GM04503 (cell line): Measurements from ENCODE around the gene INTS7.
"Not testable (repeated sequence)": the region's sequence is repeated elsewhere in the genome, so short reads cannot be mapped to it uniquely, and the experiment has no call there.

ENCODE experiments used
- DNase-seq: peaks from one replicate; pipeline ENCODE4 v3.0.0-alpha.2; 2012; ENCODE audit warnings: low read depth

INTS7 gene

DNA sequence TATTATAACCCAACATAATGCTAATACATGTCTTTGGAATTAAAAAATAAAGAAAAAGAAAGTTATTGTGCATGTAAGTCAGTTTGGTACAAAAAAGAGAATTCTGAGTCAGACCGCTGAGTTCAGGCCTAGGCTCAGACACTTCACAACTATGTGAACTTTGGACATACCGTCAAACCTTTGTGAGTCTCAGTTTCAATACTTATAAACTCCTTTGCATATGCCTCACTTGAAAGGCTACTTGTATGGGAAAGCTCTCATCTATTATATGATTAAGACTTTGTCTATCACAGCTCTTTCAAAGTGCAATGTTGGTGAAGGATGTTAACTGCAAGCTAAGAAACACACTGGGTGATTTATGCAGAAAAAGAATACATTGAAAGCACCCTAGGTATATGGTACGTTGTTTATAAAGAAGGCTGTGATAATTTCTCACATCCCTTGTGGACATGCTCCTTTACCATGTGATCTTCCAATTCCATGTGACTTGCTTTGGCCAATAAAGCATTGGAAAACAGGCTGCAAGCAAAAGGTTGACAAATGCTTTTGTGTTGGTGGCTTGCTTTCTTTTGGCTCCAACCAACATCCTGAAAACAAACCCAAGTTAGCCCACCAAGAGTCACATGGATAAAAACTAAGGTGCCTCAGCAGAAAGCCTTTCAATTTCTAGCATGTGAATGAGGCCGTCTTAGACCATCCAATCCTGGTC lies 49.6 kb downstream of the INTS7 start:
- no peak for DNase-seq

DNA sequence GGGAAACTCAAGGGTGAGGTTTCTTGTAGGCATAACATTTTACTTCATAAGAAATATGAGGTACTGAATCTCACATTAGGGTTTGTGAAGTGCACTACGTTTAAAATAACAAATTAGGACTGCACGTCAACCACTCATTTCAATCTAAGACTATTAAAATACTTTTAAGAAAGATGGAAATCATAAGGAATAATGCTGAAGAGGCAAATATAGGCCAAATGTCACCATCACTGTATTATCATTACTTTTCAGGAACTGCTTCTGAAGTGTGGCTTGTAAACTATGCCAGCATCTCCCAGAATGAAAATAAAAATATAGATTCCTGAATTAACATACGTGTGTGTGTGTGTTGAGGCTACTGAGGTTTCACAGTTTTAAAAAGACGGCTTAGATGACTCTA lies 56.8 kb downstream of the INTS7 start:
- DNase-seq, result no peak

DNA sequence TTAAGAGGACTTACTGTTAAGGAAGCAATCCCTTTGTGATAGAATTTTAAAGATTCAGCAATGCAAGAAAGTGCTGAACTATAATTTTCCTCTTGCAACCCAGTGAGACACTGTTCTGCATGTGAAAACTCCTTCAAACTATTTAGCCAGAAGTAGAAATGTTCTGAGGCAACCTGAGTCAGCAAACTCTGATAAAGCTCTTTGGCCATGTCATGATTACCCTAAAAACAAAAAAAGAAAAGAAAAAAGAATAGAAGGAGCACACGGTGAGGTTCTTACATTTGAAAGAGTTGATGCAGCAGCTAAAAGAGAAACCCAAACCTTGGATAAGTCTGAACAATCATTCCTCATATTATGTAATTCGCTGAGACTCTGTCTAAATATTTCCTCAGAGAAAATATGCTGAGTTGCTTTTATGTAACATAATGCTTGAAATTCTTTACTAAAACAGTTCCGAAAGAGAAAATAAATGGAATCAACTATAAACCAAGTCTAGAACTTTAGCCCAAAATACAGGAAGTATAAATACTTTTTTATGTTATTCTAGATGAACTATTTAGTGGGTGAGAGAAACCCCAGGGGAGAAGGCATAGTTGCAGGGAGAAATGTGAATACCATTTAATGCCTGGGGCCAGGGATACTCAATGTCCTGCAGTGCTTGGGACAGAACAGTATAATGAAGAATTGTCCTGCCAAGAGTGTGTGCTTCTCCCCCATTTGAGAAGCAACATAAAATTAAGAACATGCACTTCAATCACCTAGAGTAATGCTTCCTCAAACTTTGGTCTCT lies 60.0 kb downstream of the INTS7 start:
- DNase-seq, result peak; percentile 8

DNA sequence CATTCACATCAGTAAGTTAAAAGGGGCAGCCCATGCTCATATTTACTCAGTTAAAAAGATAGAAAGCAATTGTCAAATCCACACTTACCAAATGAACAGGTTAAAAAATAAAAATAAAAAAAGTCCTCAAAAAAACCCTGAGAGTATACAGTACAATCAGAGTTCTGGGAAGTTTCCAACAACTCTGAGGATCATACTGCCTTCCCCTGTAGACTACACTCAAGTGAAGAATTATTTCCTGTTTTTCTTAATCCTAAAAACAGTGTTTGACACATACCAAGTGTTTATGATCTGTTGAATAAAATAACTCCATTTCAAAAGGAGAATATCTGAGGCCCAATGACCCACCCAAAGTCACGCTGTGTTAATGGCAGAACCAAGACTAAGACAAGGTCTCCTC lies 61.8 kb downstream of the INTS7 start:
- DNase-seq, result no peak

DNA sequence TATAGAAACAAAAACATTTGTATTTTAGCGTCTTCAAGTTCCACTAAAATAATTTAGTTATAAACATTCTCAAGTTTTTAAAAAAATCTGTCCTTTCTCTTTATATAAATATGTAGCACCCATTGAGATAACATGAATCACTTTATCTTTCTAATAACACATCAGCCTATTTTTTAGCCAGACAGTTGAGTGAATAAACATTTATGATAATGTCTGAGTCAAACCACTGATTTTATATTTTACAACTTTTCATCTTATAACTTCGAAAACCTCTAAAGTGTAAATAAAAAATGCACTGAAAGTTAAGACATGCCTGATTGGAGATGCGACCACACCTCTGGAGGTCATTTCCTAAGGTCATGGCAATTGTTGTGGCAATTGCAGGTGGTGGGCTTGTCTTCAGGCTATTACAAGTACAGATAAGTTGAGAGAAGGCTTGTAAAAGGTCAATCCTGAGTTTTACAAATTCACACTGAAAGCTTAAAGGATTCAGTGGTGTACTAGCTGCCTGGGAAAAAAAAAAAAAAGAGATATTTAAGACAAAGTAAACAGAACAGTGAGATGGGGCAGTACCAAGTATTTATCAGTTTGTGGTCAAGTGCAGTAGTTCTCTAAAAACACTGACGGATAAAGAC lies 67.0 kb downstream of the INTS7 start:
- DNase-seq, result no peak

DNA sequence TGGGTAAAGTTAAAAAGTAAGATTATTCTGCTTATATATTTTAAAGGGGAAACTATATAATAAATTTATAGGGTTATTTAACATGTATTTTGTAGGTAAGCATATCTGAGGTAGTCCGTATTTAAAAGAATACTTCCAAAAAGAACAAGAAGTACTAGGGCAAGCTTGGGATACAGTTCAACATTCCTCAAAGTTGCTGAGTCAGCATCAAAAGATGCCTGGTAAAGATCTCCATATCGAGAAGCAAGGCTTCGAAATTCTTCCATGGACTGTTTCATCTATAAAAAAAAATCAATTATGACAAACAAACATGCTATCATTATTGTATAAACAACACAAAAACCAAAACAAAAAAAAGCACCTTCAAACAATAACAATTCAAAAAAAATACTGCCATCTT lies 67.7 kb downstream of the INTS7 start:
- DNase-seq, result no peak

DNA sequence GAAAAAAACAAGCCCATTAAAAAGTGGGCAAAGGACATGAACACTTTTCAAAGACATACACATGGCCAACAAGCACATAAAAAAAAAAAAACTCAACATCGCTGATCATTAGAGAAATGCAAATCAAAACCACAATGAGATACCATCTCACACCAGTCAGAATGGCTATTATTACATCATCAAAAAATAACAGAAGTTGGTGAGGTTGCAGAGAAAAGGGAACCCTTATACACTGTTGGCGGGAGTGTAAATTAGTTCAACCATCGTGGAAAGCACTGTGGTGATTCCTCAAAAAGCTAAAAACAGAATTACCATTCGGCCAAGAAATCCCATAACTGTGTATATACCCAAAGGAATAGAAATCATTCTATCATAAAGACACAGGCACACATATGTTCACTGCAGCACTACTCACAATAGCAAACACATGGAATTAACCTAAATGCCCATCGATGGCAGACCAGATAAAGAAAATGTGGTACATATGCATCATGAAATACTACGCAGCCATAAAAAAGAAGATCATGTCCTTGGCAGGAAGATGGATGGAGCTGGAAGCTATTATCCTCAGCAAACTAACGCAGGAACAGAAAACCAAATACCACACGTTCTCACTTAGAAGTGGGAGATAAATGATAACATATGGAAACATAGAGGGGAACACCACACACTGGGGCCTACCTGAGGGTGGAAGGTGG lies 70.1 kb downstream of the INTS7 start:
- no peak for DNase-seq

DNA sequence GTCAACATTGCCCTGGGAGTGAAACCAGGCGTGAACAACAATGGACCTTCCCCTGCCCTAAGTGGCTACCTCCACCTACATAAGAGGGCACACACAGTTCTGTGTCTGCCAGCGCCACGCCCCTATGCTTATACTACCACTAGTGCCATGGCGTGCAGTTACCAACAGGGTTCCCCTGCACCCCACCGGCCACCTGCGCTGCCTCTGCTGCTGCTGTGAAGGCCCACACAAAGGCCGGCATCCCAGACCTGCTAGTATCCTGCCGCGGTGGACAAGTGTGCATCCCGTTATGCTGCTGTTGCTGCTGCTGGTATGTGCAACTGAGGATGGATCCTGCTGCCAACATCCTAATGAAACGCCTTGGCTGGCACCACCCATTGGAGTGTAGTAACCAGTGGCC lies 75.7 kb downstream of the INTS7 start:
- no peak for DNase-seq

DNA sequence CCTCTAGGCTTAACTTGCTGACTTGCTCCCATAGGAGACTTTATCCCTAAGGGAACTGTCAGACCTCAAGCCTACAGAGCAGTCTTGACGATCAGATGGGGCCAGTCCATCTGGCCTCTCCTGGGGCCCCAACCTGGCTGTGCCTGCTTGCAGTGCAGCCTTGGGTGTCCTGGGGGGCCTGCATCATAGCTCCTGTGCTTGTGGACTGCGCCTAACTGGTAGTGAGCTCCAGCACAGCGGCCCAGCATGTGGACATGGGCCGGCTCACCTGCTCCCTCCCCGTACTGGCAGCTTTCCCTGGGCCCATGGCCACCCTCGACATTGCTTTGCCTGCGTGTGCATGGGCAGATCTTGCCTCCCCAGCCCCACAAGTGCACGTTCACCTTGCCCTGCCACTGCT lies 76.1 kb downstream of the INTS7 start:
- no peak for DNase-seq

DNA sequence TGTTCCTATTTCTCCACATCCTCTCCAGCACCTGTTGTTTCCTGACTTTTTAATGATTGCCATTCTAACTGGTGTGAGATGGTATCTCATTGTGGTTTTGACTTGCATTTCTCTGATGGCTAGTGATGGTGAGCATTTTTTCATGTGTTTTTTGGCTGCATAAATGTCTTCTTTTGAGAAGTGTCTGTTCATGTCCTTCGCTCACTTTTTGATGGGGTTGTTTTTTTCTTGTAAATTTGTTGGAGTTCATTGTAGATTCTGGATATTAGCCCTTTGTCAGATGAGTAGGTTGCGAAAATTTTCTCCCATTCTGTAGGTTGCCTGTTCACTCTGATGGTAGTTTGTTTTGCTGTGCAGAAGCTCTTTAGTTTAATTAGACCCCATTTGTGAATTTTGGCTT lies 81.3 kb downstream of the INTS7 start:
- not testable (repeated sequence) for DNase-seq

DNA sequence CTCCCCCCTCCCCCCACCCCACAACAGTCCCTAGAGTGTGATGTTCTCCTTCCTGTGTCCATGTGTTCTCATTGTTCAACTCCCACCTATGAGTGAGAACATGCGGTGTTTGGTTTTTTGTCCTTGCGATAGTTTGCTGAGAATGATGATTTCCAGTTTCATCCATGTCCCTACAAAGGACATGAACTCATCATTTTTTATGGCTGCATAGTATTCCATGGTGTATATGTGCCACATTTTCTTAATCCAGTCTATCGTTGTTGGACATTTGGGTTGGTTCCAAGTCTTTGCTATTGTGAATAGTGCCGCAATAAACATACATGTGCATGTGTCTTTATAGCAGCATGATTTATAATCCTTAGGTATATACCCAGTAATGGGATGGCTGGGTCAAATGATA lies 81.8 kb downstream of the INTS7 start:
- DNase-seq, result not testable (repeated sequence)

DNA sequence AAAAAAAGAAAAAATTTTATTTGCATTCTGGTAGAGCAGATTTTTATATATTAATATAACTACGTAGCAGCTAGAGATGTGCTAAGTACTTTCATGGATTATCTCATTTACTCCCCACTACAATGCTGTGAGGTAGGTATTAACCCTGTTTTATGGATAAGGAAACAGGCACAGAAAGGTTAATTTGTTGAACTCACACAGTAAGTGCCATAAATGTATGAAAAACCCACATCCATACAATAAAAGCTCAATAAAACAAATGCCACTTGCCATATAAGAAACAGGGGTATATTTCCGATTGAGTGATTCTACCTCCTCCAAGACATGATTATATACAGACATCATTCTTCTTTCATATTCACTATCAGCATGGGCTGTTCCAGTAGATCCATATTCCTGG lies 83.1 kb downstream of the INTS7 start:
- no peak for DNase-seq

DNA sequence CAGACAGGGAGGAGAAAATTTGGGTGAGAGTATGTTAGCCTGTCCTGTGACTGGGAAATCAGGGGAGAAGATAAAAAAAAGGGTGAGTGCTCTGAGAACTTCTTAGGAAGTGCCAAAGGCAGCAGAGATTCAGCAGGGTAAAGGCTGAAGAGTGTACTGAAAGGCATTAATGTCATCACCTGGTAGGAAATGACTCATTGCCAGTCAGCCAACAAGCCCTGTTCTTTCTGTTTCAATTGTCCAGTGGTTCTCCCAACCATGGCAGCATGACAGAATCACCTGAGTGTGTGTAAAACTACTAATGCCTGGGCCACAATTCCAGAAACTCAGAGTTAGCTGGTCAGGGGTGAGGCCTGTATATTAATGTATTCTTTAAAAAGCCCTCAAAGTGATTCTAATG lies 83.5 kb downstream of the INTS7 start:
- no peak for DNase-seq

DNA sequence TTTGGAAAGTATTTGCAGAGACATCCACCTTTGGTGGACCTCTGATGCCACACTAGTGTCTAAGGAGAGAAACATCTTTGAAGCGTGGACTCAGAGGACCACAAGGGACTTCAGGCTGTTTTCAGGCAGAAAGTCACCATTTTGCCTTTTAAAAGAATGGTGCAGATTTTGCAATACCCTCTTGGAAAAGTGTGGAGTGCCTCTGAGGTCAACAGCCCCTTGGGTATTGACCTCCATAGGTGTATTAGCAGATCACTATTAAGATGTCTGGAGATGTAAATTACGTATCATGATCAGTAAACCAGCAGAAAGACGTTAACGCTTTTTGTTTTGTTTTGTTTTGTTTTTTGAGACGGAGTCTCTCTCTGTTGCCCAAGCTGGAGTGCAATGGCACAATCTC lies 87.0 kb downstream of the INTS7 start:
- no peak for DNase-seq

DNA sequence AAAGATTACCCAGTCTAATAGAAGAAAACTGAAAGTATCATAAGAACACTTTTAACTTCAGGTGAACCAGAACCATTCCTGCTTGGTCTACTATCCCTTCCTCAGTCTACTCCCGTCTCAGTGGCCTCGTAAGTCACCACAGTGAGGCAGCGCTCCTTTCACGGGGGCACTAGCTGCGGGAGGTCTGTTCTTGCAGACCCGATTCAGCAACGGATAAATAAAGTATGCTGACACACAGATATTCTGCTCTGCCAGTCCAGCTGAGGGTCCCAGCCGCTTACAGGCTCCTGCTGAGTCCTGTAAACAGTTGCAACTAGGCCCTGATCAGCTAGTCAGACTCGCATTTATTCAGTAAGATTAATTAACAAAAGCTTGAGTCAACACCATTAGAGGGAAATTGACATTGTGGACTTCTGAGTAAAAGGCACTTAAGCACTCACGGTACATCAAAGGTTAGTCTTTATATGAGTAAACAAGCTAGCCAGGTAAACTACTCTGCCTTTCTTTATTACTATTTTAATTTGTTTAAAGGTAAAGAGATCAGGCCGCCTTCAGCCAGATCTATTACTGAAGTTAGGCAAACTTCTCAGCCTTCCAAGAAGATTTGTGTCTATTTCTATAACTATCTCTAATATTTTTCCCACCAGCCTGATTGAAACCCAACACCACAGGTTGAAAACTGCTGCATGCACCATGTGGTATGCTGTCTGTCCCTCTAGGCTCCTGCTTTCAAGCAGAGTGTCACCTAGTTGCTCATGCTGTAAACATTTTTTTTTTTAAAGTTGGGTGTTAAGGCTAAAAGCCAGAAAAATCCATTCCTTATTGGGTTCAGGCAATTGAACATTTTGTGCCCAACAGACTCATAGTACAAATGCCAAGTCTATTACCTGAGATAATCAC lies 87.7 kb downstream of the INTS7 start:
- no peak for DNase-seq

DNA sequence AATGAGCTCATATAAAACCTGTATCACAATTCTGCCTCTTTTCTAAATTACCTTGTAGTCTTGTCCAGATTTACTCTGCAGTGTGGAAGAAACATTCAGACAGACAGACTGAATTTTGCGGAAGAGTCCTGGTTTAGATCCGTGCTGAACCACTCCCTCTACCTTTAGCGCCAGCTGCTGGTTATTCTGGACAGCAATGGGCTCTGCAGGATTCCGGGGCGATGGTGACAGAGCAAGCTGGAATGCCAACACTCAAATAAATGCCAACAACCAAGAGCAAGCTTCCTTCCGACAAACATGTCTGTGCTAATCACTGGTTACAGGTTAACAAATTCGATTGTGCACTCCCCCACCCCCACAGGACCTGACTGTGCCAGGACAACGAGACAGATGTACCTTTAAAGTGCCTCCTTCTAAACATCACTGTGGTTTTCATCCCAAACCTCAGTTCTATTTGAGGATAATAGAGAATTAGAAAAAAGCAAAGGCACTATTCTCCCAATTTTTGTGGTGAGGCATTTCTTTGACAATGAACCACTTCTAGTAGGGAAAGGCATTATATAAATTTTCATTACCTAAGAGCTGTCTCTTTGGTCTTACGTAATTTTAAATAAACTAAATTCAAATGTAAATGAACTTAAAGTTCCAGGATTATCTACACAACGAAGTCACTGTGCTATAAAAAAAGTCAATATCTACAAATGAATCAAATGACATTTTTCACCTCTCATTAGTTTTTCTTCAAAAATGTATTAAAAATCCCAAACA lies 90.4 kb downstream of the INTS7 start:
- DNase-seq, result no peak

DNA sequence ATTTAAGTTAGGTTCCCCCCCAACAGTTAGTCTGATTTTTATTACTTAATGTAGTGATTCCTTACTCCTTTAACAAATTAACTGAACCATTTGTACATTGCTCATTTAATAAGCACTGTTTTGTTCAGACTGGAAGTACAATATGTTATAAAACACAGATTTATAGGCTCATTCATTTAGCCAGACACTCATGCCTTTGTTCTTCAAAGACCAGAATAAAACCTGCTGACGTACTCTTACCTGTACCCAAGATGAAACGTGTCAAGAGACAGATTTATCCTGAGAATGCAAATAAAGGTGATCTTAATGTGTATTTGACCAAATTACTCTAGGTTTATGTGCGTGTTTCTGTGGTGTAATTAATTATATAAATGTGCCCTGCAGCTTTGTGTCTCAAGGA lies 92.8 kb downstream of the INTS7 start:
- DNase-seq, result no peak

DNA sequence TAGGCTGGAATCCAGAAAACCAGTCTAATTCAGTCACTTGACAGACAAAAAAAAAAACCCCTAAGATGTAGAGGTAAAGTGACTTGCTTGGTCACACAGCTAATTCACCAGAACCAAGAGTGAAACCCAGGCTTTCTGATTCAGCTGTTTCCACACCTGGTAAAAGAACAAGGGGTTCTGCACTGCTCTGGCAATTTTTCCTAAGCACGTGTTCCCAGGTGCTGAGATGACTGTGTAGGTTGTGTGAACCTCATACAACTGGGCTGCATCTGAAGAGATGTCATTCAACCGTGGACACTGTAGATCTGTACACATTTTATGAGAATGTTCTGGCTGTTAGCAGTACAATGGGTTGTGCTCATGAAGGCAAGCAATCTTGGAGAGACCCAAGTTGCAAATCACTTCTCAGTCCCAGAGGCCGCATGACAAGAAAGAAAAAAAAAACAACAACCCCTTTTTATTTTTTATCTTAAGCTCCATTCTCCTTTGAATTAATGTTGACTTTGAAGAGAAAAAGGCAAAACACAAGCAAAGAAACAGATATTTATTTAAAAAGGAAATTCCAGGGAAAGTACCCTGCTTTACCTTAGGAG lies 95.4 kb downstream of the INTS7 start:
- DNase-seq, result no peak

DNA sequence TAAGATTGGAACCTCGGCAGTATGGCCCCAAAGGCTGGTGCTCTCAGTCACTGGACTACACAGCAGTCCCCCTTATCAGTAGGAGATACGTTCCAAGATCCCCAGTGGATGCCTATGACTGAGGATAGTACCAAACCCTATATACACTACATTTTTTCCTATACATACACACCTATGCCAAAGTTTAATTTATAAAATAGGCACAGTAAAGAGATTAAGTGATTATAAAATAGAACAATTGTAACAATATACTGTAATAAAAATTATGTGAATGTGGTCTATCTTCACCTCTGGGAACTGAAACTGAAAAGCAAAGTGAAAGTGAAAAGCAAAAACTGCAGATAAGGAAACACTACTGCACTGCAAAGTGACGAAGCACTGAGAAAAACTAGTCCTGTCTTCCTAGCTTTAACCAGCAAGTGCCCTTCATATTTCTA lies 96.8 kb downstream of the INTS7 start:
- no peak for DNase-seq

DNA sequence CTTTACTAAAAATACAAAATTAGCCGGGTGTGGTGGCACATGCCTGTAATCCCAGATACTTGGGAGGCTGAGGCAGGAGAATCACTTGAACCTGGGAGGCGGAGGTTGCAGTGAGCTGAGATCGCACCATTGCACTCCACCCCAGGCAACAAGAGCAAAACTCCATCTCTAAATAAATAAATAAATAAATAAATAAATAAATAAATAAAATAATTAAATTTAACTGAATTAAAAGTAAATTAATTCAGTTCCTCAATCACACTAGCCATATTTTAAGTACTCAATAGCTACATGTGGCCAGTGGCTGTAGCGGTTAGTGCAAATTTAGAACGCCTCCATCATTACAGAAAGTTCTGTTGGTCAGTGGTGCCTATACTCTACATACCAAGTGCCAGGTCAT lies 97.9 kb downstream of the INTS7 start:
- DNase-seq, result not testable (repeated sequence)
